ENCODE data around the gene APAF1. TPM values are rescaled to one million over a fixed set of nuclear protein-coding genes. Genes with fewer than 3 reads are reported as not detected.

Gene APAF1
- total and polyA plus RNA-seq, 2 of the 13 experiments (the other 11 are each of a cell fraction or from before 2014, with no cell fraction given): 6.0 to 13.0 TPM

- Histone ChIP-seq H3K4me1 (ENCODE audit: insufficient read depth, low read length) (no peaks in the 10 kb centered on the region), H3K27me3 (ENCODE audit: control insufficient read depth in 1 of 2, insufficient read depth in 2 of 2, low read length in 2 of 2) (no peaks in the 10 kb centered on the region), H3K79me2 (ENCODE audit: insufficient read depth, low read length) (no peaks in the 10 kb centered on the region), H3K27ac (ENCODE audit: extremely low read length, insufficient read depth, low read length) (no peak overlapping the region), H3K36me3 (replicated peaks in 1 of 2; ENCODE audit: control insufficient read depth in 1 of 2, insufficient read depth in 2 of 2, low read length in 2 of 2) (no peaks in the 10 kb centered on the region), H3K4me2 (ENCODE audit: low read depth, low read length) (no peak overlapping the region), H3K9me3 (ENCODE audit: low read length) (no peaks in the 10 kb centered on the region), H4K20me1 (ENCODE audit: insufficient read depth, low read length) (no peaks in the 10 kb centered on the region), H2AFZ (ENCODE audit: low read length) (no peak overlapping the region), H3K4me3 (replicated peaks in 1 of 3; ENCODE audit: insufficient read depth in 1 of 3, low read depth in 2 of 3, low read length in 3 of 3) (no peak overlapping the region), H3K9ac (ENCODE audit: insufficient read depth, low read depth, low read length) (no peak overlapping the region)
- no peak for DNase-seq (ENCODE audit: low spot score)
- TF ChIP-seq SP1 (IDR thresholded peaks at IDR 0.05): no peak
- TF ChIP-seq SP1 (CRISPR knock-in tag; IDR thresholded peaks at IDR 0.05): no peak
- TF ChIP-seq IRF1 (CRISPR knock-in tag; IDR thresholded peaks at IDR 0.05; ENCODE audit: low read depth): no peak
- peak; percentile 81 for TF ChIP-seq FOXP1 (IDR thresholded peaks at IDR 0.05)
- no peak for TF ChIP-seq FOXP1 (CRISPR knock-in tag; IDR thresholded peaks at IDR 0.05)
- WGBS (ENCODE audit: low lambda C conversion rate): 85% methylated on average over 2 of the region's 2 CpGs
- BruUV-seq (replicated peaks): no TSS peak
- CTCF ChIA-PET (ENCODE audit: low intra/inter-chr PET ratio, low total read pairs): no interaction called here
- ATAC-seq: no peak
- intact Hi-C loops (cut with micrococcal nuclease; ENCODE audit: unreplicated experiment): no loop called here
- in situ Hi-C loops (cut with HindIII; ENCODE audit: extremely low pct_ligation_motif_present, low pct_unique_long_range_greater_than_20kb): no loop called here
- POLR2A ChIA-PET: interaction anchor here (3.0 kb wide), 1 partner anchor 17 kb away, joined by 15 read pairs; the partner anchor contains the start of gene SLC25A3
- no peak for FAIRE-seq
These were observed 34.5 kb upstream of the APAF1 start for GRCh38 chr12:98610596-98610995.

GRCh38 chr12:98612696-98613334 lies 32.3 kb upstream of the APAF1 start:
- no peak overlapping the region for H2AFZ ChIP-seq (ENCODE audit: low read length)
- intact Hi-C loops (cut with micrococcal nuclease; ENCODE audit: unreplicated experiment): no loop called here
- in situ Hi-C loops (cut with HindIII; ENCODE audit: extremely low pct_ligation_motif_present, low pct_unique_long_range_greater_than_20kb): no loop called here

More at GRCh38 chr12:98612696-98613334, 32.3 kb upstream of the APAF1 start:
- no peak for DNase-seq (ENCODE audit: low spot score)
- Histone ChIP-seq H3K4me3 (replicated peaks in 1 of 3; ENCODE audit: insufficient read depth in 1 of 3, low read depth in 2 of 3, low read length in 3 of 3) (no peak overlapping the region), H3K4me1 (ENCODE audit: insufficient read depth, low read length) (no peaks in the 10 kb centered on the region), H3K79me2 (ENCODE audit: insufficient read depth, low read length) (no peaks in the 10 kb centered on the region), H3K9me3 (ENCODE audit: low read length) (no peaks in the 10 kb centered on the region), H3K4me2 (ENCODE audit: low read depth, low read length) (no peak overlapping the region), H3K9ac (ENCODE audit: insufficient read depth, low read depth, low read length) (no peak overlapping the region), H4K20me1 (ENCODE audit: insufficient read depth, low read length) (no peaks in the 10 kb centered on the region), H3K27ac (ENCODE audit: extremely low read length, insufficient read depth, low read length) (no peak overlapping the region), H3K36me3 (replicated peaks in 1 of 2; ENCODE audit: control insufficient read depth in 1 of 2, insufficient read depth in 2 of 2, low read length in 2 of 2) (no peaks in the 10 kb centered on the region), H3K27me3 (ENCODE audit: control insufficient read depth in 1 of 2, insufficient read depth in 2 of 2, low read length in 2 of 2) (no peaks in the 10 kb centered on the region)
- WGBS (ENCODE audit: low lambda C conversion rate): 93% methylated on average over 5 of the region's 5 CpGs
- ATAC-seq: no peak
- BruUV-seq (replicated peaks): no TSS peak
- TF ChIP-seq NFATC3 (CRISPR knock-in tag; IDR thresholded peaks at IDR 0.05): no peak
- TF ChIP-seq CHCHD3 (CRISPR knock-in tag; IDR thresholded peaks at IDR 0.05): no peak
- ChIA-PET POLR2A (no interaction called here), CTCF (ENCODE audit: low intra/inter-chr PET ratio, low total read pairs) (no interaction called here)
- FAIRE-seq: no peak
